Ishikawa (cell line): ENCODE results near the gene SPTBN5.

Experiments used
- CEBPB ChIP-seq: IDR thresholded peaks from 2 replicates; pipeline ENCODE4 v1.6.1; 2012
- CREB1 ChIP-seq: IDR thresholded peaks from 2 replicates; pipeline ENCODE4 v1.6.1; 2012; ENCODE audit warnings: low read depth
- EGR1 ChIP-seq: IDR thresholded peaks from 2 replicates; pipeline ENCODE4 v1.6.1; 2012
- EP300 ChIP-seq: IDR thresholded peaks from 2 replicates; pipeline ENCODE4 v1.6.1; 2012; ENCODE audit warnings: borderline replicate concordance
- FOXM1 ChIP-seq: IDR thresholded peaks from 2 replicates; pipeline ENCODE4 v1.6.1; 2012; ENCODE audit warnings: low read depth, borderline replicate concordance
- RAD21 ChIP-seq: IDR thresholded peaks from 2 replicates; pipeline ENCODE4 v1.6.1; 2012; ENCODE audit warnings: low read depth
- TAF1 ChIP-seq: IDR thresholded peaks from 2 replicates; pipeline ENCODE4 v1.6.1; 2012; ENCODE audit warnings: low read depth, mild to moderate bottlenecking
- TEAD4 ChIP-seq: IDR thresholded peaks from 2 replicates; pipeline ENCODE4 v1.6.1; 2012
- YY1 ChIP-seq: IDR thresholded peaks from 2 replicates; pipeline ENCODE4 v1.6.1; 2012; ENCODE audit warnings: low read depth
- ZBTB7A ChIP-seq: IDR thresholded peaks from 2 replicates; pipeline ENCODE4 v1.6.1; 2012; ENCODE audit warnings: low read depth
- TF ChIP-seq, protein P1 (sequence below): IDR thresholded peaks from 2 replicates; pipeline ENCODE4 v1.6.1; 2012
- TF ChIP-seq, protein P2 (sequence below): IDR thresholded peaks from 2 replicates; pipeline ENCODE4 v1.6.1; 2012; ENCODE audit warnings: low read depth, mild to moderate bottlenecking

GRCh38 chr15:41816788-41817187 is 77.1 kb downstream of the SPTBN5 start:
- TF ChIP-seq CEBPB (no peak), EGR1 (no peak), TEAD4 (no peak), ZBTB7A (no peak), EP300 (no peak), CREB1 (no peak), YY1 (no peak), TAF1 (no peak), RAD21 (no peak), FOXM1 (no peak)
- TF ChIP-seq, protein P1, sequence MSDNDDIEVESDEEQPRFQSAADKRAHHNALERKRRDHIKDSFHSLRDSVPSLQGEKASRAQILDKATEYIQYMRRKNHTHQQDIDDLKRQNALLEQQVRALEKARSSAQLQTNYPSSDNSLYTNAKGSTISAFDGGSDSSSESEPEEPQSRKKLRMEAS, result no peak
- TF ChIP-seq, protein P2, sequence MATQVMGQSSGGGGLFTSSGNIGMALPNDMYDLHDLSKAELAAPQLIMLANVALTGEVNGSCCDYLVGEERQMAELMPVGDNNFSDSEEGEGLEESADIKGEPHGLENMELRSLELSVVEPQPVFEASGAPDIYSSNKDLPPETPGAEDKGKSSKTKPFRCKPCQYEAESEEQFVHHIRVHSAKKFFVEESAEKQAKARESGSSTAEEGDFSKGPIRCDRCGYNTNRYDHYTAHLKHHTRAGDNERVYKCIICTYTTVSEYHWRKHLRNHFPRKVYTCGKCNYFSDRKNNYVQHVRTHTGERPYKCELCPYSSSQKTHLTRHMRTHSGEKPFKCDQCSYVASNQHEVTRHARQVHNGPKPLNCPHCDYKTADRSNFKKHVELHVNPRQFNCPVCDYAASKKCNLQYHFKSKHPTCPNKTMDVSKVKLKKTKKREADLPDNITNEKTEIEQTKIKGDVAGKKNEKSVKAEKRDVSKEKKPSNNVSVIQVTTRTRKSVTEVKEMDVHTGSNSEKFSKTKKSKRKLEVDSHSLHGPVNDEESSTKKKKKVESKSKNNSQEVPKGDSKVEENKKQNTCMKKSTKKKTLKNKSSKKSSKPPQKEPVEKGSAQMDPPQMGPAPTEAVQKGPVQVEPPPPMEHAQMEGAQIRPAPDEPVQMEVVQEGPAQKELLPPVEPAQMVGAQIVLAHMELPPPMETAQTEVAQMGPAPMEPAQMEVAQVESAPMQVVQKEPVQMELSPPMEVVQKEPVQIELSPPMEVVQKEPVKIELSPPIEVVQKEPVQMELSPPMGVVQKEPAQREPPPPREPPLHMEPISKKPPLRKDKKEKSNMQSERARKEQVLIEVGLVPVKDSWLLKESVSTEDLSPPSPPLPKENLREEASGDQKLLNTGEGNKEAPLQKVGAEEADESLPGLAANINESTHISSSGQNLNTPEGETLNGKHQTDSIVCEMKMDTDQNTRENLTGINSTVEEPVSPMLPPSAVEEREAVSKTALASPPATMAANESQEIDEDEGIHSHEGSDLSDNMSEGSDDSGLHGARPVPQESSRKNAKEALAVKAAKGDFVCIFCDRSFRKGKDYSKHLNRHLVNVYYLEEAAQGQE, result no peak
